ENCODE measurements around the gene NEDD9.

Gene NEDD9

DNA sequence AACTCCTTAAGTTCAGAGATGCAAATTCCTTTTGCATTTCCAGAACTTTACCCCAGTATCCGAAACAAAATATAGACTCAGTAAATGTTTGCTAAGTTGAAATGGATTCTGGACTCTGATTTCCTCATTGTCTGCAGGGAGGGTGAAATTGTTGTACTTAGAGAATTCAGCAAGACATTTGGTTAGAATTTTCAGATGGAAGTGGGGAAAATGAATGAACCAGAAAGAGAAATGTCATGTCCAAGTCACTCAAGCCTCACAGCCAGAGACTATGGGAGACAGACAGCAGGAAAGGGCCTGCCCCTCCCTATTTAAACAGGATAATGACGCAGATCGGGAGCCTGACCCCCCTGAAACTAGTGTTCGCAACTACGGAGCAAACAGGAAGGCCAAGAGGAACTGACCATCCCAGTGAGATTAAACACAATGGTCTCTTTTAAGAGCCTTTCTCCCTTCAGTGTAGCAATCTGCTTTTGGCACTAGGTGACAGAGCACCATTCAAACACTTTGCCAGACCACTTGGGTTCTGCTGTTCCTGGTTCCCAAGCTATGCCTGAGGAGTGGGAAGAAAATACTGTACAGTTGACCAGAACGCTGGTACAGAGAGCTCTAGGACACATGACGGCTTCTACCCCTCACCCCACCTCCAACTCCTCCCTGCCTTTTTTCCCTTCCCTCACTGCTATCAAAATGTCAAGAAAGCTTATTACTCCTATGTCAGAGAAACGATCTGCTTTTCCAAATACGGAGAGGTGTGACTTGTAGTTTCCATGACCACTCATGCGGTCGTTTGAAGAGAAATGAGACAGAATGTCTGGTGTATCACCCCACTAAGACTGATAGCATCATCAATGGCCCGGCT lies 13.7 kb downstream of the NEDD9 start:
- H3K4me3 Mint-ChIP-seq: no peak overlapping the region
- peak overlapping the region; percentile 16 for H3K27ac Mint-ChIP-seq
- DNase-seq (ENCODE audit: low spot score in 2 of 2) (no peak), ATAC-seq (peak; percentile 31)
- H3K9me3 Mint-ChIP-seq: no peaks in the 10 kb centered on the region
- peaks cover 68% of the 10 kb centered on the region for H3K36me3 Mint-ChIP-seq
- H3K4me1 Mint-ChIP-seq: peaks cover 78% of the 10 kb centered on the region

GRCh38 chr6:11218102-11218442 lies 14.4 kb downstream of the NEDD9 start:
- no peak overlapping the region for H3K27ac Mint-ChIP-seq
- no peaks in the 10 kb centered on the region for H3K9me3 Mint-ChIP-seq
- H3K36me3 Mint-ChIP-seq: peaks cover 69% of the 10 kb centered on the region
- no peak for DNase-seq (ENCODE audit: low spot score in 2 of 2)
- H3K4me1 Mint-ChIP-seq: peaks cover 78% of the 10 kb centered on the region
- no peak for ATAC-seq
- H3K4me3 Mint-ChIP-seq: no peak overlapping the region

GRCh38 chr6:11217360-11218101 lies 14.9 kb downstream of the NEDD9 start:
- Mint-ChIP-seq H3K4me1 (peaks cover 78% of the 10 kb centered on the region), H3K27ac (no peak overlapping the region), H3K9me3 (no peaks in the 10 kb centered on the region), H3K4me3 (no peak overlapping the region), H3K36me3 (peaks cover 69% of the 10 kb centered on the region)
- ATAC-seq: no peak
- no peak for DNase-seq (ENCODE audit: low spot score in 2 of 2)

DNA sequence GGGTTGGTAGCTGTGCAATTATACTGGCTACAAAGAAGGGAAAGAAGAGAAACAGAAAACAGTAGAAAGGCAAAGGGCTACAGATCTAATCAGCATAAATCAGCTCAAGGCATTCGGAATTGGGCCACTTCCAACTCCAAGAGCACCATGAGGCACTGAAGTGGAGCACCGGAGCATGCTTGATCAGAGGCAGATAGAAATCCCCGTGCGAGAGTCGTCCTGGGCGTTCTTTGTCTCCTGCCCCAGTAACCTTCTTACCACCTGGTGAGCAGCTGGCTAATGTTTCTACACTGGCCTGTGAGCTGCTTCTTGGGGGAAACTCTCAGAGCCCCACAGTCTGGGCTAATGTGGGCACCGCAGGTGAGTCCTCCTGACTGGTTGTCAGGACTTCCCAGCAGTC lies 16.7 kb downstream of the NEDD9 start:
- no peak for ATAC-seq
- Mint-ChIP-seq H3K27ac (peak overlapping the region; percentile 23), H3K4me1 (peaks cover 80% of the 10 kb centered on the region), H3K9me3 (no peaks in the 10 kb centered on the region), H3K36me3 (peaks cover 78% of the 10 kb centered on the region), H3K4me3 (no peak overlapping the region)
- no peak for DNase-seq (ENCODE audit: low spot score in 2 of 2)

GRCh38 chr6:11214901-11215300 lies 17.6 kb downstream of the NEDD9 start:
- DNase-seq (ENCODE audit: low spot score in 2 of 2) (no peak), ATAC-seq (no peak)
- peaks cover 80% of the 10 kb centered on the region for H3K4me1 Mint-ChIP-seq
- H3K4me3 Mint-ChIP-seq: no peak overlapping the region
- H3K27ac Mint-ChIP-seq: no peak overlapping the region
- H3K36me3 Mint-ChIP-seq: peaks cover 78% of the 10 kb centered on the region
- H3K9me3 Mint-ChIP-seq: no peaks in the 10 kb centered on the region

GRCh38 chr6:11214084-11214833 lies 18.2 kb downstream of the NEDD9 start:
- peaks cover 79% of the 10 kb centered on the region for H3K36me3 Mint-ChIP-seq
- H3K9me3 Mint-ChIP-seq: no peaks in the 10 kb centered on the region
- H3K27ac Mint-ChIP-seq: no peak overlapping the region
- H3K4me1 Mint-ChIP-seq: peaks cover 81% of the 10 kb centered on the region
- ATAC-seq: no peak
- no peak overlapping the region for H3K4me3 Mint-ChIP-seq
- no peak for DNase-seq (ENCODE audit: low spot score in 2 of 2)

DNA sequence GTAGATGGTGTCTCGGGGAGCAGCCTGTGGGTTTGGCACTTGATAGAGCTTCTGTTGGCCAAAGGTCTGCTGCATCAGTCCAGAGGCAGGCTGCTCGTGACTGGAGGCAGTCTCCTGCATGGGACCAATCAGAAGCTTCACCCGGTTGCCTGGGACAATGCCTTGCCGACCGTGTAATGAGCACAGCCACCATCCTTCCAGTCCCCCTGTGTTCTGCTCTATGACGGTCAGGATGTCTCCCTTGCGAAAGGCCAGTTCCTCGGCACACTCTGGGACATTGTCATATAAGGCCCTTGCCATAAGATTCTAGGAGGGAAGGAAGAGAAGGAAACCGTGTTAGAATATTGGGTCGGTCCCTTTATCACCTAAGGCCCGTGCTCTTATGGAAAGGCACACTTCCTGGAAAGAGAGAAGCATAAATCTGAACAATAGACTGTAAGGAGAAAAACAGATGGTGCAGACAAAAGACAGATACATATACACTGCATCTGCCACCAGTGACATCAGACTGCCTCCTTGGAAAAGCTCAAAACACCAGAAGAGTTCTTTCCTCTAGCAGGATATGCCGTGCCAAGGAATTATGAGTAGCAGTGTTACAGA lies 18.9 kb downstream of the NEDD9 start:
- H3K36me3 Mint-ChIP-seq: peaks cover 85% of the 10 kb centered on the region
- no peak overlapping the region for H3K4me3 Mint-ChIP-seq
- H3K27ac Mint-ChIP-seq: no peak overlapping the region
- no peak for ATAC-seq
- DNase-seq (ENCODE audit: low spot score in 2 of 2): no peak
- peaks cover 77% of the 10 kb centered on the region for H3K4me1 Mint-ChIP-seq
- H3K9me3 Mint-ChIP-seq: no peaks in the 10 kb centered on the region

DNA sequence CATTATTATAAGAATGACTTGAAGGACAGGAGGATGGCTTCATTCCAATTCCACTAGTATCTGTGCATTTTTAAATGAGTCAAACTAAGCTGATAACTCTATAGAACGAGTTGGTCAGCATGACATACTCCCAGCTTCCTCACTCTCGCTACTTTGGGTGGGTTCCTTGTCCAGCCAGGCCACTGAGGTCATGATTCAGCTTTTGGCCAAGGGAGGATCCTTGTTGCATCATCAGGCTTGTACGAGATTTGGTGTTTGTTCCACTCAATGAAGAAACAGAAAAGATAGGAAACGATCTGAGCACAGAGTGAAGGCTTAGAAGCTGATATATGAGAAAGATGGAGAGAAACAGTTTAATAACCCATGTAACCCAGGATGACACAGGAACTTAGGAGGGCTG lies 19.8 kb downstream of the NEDD9 start:
- Mint-ChIP-seq H3K4me1 (peaks cover 75% of the 10 kb centered on the region), H3K36me3 (peaks cover 85% of the 10 kb centered on the region), H3K4me3 (no peak overlapping the region), H3K9me3 (no peaks in the 10 kb centered on the region), H3K27ac (peak overlapping the region; percentile 7)
- no peak for ATAC-seq
- DNase-seq (ENCODE audit: low spot score in 2 of 2): no peak

DNA sequence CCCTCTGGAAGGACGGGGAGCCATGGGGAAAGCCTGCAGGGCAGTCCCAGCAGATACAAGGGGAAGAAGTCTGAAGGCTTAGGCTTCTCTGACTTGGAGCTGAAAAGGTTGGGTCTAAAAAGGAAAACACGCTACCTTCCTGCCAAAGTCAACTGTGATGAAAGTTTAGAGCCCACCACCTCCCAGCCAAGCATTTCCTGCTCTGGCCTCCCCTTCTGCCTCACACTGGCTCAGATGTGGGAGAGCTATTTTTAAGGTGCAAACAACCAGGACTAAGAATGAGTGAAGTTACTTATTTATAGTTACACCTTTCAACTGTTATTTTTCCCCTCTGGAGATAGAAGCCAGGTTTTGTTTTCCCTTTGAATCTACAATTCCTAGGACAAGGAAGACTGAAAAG lies 21.2 kb downstream of the NEDD9 start:
- no peak for DNase-seq (ENCODE audit: low spot score in 2 of 2)
- peaks cover 74% of the 10 kb centered on the region for H3K4me1 Mint-ChIP-seq
- H3K4me3 Mint-ChIP-seq: no peak overlapping the region
- no peak for ATAC-seq
- H3K9me3 Mint-ChIP-seq: no peaks in the 10 kb centered on the region
- H3K27ac Mint-ChIP-seq: peak overlapping the region; percentile 7
- peaks cover 91% of the 10 kb centered on the region for H3K36me3 Mint-ChIP-seq

DNA sequence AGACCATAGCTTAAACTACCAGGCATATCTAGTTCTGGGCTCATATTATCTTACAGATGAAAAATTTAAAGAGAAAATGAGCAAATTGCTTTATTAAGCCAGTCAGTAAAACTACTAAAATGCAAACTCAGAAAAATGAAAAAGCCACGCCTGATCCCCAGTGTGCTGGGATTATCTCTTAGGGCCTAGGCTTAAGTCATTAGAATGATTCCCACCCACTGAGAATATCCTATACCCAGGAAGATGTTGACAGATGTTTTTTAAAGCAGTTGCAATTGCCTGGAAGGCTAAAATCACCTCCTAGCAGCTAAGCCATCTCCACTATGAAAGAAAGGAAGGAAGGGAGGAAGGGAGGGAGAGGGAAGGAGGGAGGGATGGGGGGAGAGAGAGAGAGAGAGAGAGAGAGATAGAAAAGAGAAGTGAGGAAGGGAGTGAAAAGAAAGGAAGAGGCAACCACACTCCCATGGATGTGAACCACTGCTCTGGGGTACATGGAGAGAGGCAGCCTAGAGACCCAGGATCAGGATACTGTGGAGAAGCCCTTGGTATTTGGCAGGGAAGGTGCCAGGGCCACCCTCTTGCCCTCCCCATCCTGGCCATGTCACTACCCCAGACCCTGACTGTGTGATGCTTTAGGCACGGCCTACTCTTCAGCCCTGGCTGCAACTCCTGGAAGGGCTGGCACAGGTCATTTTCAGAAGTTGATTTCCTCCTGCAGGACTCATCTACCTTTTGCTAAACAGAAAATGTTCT lies 21.9 kb downstream of the NEDD9 start:
- no peak overlapping the region for H3K4me3 Mint-ChIP-seq
- H3K36me3 Mint-ChIP-seq: peaks cover 92% of the 10 kb centered on the region

GRCh38 chr6:11209906-11210305 lies 22.6 kb downstream of the NEDD9 start:
- peak overlapping the region; percentile 7 for H3K27ac Mint-ChIP-seq
- no peak for DNase-seq (ENCODE audit: low spot score in 2 of 2)

More for the DNA sequence above, 21.9 kb downstream of the NEDD9 start:
- Mint-ChIP-seq H3K9me3 (no peaks in the 10 kb centered on the region), H3K27ac (peak overlapping the region; percentile 7), H3K4me1 (peaks cover 69% of the 10 kb centered on the region)
- ATAC-seq: no peak
- no peak for DNase-seq (ENCODE audit: low spot score in 2 of 2)

GRCh38 chr6:11209369-11209768 lies 23.1 kb downstream of the NEDD9 start:
- no peak for ATAC-seq
- no peak overlapping the region for H3K27ac Mint-ChIP-seq
- H3K9me3 Mint-ChIP-seq: no peaks in the 10 kb centered on the region
- H3K36me3 Mint-ChIP-seq: peaks cover 96% of the 10 kb centered on the region
- no peak for DNase-seq (ENCODE audit: low spot score in 2 of 2)
- H3K4me1 Mint-ChIP-seq: peaks cover 62% of the 10 kb centered on the region
- no peak overlapping the region for H3K4me3 Mint-ChIP-seq

More at GRCh38 chr6:11209906-11210305, 22.6 kb downstream of the NEDD9 start:
- H3K36me3 Mint-ChIP-seq: peaks cover 92% of the 10 kb centered on the region
- H3K4me3 Mint-ChIP-seq: no peak overlapping the region
- no peak for ATAC-seq
- peaks cover 63% of the 10 kb centered on the region for H3K4me1 Mint-ChIP-seq
- no peaks in the 10 kb centered on the region for H3K9me3 Mint-ChIP-seq

DNA sequence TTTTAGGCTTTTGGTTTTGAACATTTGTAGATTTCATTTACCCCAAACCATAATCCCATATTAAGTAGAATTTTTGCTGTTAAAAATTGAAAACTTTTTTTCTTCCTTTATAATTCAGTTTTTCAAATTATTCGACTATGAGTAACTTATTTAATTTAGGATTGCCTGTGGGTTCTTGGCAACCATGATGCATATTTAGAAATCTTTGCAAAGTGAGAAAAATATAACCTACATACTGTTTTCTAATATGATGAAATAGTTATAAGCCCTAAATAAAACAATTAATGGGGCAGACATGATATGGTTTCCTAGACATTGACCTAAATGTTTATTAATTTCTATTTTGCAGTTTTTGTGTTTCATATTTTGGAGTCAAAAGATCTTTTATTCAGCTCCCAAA lies 23.6 kb downstream of the NEDD9 start:
- no peak for ATAC-seq
- Mint-ChIP-seq H3K9me3 (no peaks in the 10 kb centered on the region), H3K27ac (no peak overlapping the region), H3K4me1 (peaks cover 67% of the 10 kb centered on the region), H3K36me3 (peaks cover 98% of the 10 kb centered on the region), H3K4me3 (no peak overlapping the region)
- DNase-seq (ENCODE audit: low spot score in 2 of 2): no peak

DNA sequence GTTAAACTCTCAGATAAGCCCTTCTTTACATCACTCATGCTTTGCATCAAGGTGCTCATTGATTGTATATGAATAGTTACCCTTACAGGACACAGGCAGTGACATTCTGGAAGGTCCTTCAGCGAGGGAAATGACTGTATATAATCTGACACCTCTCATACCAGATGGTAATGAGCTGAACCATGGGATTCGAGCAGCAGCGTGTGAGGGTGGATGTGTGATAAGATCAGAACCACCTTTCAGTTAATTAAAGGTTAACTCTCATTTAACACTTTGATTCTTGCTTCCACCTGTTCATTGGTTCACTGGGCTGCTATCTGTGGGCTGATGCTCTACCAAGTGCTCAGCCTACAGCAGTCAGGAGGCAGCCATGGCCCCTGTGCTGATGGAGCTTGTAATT lies 24.2 kb downstream of the NEDD9 start:
- H3K36me3 Mint-ChIP-seq: peaks cover 97% of the 10 kb centered on the region
- H3K9me3 Mint-ChIP-seq: no peaks in the 10 kb centered on the region
- H3K4me1 Mint-ChIP-seq: peaks cover 68% of the 10 kb centered on the region
- ATAC-seq: peak; percentile 84
- DNase-seq (ENCODE audit: low spot score in 2 of 2): no peak
- no peak overlapping the region for H3K27ac Mint-ChIP-seq
- no peak overlapping the region for H3K4me3 Mint-ChIP-seq

Data from stimulated activated effector memory CD8-positive, alpha-beta T cell treated with anti-CD3 and anti-CD28 coated beads, Interleukin-12 subunit alpha, Interleukin-12 subunit beta, amount 100 ng/mL, for 72 hours (primary cell).